BLaER1 (cell line): ENCODE data around the gene ARHGEF33.

Source experiments
- H3K27ac ChIP-seq: shearing (Covaris generic); formaldehyde crosslinking; 2 replicates; pipeline ENCODE4 v1.8.1; 2022
- H3K27me3 ChIP-seq: shearing (Covaris generic); formaldehyde crosslinking; 2 replicates; pipeline ENCODE4 v1.8.1; 2022
- H3K36me3 ChIP-seq: shearing (Covaris generic); formaldehyde crosslinking; 2 replicates; pipeline ENCODE4 v1.8.1; 2022
- H3K4me1 ChIP-seq: shearing (Covaris generic); formaldehyde crosslinking; 2 replicates; pipeline ENCODE4 v1.8.1; 2022
- H3K4me2 ChIP-seq: shearing (Covaris generic); formaldehyde crosslinking; 2 replicates; pipeline ENCODE4 v1.8.1; 2022
- H3K4me3 ChIP-seq: shearing (Covaris generic); formaldehyde crosslinking; 2 replicates; pipeline ENCODE4 v1.8.1; 2022
- H3K9ac ChIP-seq: shearing (Covaris generic); formaldehyde crosslinking; 2 replicates; pipeline ENCODE4 v1.8.1; 2022
- H3K9me3 ChIP-seq: shearing (Covaris generic); formaldehyde crosslinking; 2 replicates; pipeline ENCODE4 v1.8.1; 2022
- H4K20me1 ChIP-seq: shearing (Covaris generic); formaldehyde crosslinking; 2 replicates; pipeline ENCODE4 v1.8.1; 2022
- Cebpa-rat ChIP-seq: shearing (Covaris generic); IDR thresholded peaks from 2 replicates; pipeline ENCODE4 v1.8.1; 2022

ARHGEF33 gene

GRCh38 chr2:38875576-38876367, 13.9 kb upstream of the ARHGEF33 start, which contains the start of the genes DHX57 and MORN2:
Gene DHX57 (minus strand): TSS chr2:38875934. CDS start chr2:38868405, 7,529 bp downstream.
Gene MORN2 (plus strand): TSS chr2:38875976.
- no peak for TF ChIP-seq Cebpa-rat
- Histone ChIP-seq H3K4me2 (peak within 1 kb of the TSS; percentile 90), H3K4me1 (peaks cover 13% of the 10 kb centered on the region), H3K27ac (no peak within 1 kb of the TSS; the same call in 1 of the 2 replicates), H3K9ac (peak within 1 kb of the TSS; percentile 77), H3K27me3 (peaks cover 6% of the 10 kb centered on the region; the same call in 1 of the 2 replicates), H3K4me3 (peak within 1 kb of the TSS; percentile 81), H4K20me1 (no peaks in the 10 kb centered on the region), H3K36me3 (peaks cover 6% of the 10 kb centered on the region; the same call in 1 of the 2 replicates), H3K9me3 (peaks cover 10% of the 10 kb centered on the region)

GRCh38 chr2:38876407-38876806, 13.3 kb upstream of the ARHGEF33 start:
- peaks cover 6% of the 10 kb centered on the region for H3K9me3 ChIP-seq
- TF ChIP-seq Cebpa-rat = no peak
- peak overlapping the region; percentile 90 for H3K4me2 ChIP-seq
- peaks cover 5% of the 10 kb centered on the region; the same call in 1 of the 2 replicates for H3K36me3 ChIP-seq
- H3K27me3 ChIP-seq = peaks cover 6% of the 10 kb centered on the region; the same call in 1 of the 2 replicates
- no peaks in the 10 kb centered on the region for H4K20me1 ChIP-seq
- no peak overlapping the region; the same call in 1 of the 2 replicates for H3K9ac ChIP-seq
- peak overlapping the region; percentile 81 for H3K4me3 ChIP-seq
- H3K4me1 ChIP-seq = peaks cover 13% of the 10 kb centered on the region
- H3K27ac ChIP-seq = no peak overlapping the region

- no peaks in the 10 kb centered on the region for H3K4me1 ChIP-seq
- 0 out of 2 replicates have a peak, but pooled peaks cover 7% of the 10 kb centered on the region for H3K9me3 ChIP-seq
- TF ChIP-seq Cebpa-rat = no peak
- H3K27ac ChIP-seq = no peak overlapping the region
- H4K20me1 ChIP-seq = no peaks in the 10 kb centered on the region
- H3K4me2 ChIP-seq = no peak overlapping the region
- H3K27me3 ChIP-seq = no peaks in the 10 kb centered on the region
- no peak overlapping the region for H3K9ac ChIP-seq
- H3K36me3 ChIP-seq = no peaks in the 10 kb centered on the region
- H3K4me3 ChIP-seq = no peak overlapping the region
Measured at GRCh38 chr2:38886063-38886462, 3.6 kb upstream of the ARHGEF33 start.

- Histone ChIP-seq H3K27me3 (no peaks in the 10 kb centered on the region), H3K4me2 (no peak overlapping the region), H3K4me3 (no peak overlapping the region), H3K27ac (no peak overlapping the region), H3K9me3 (0 out of 2 replicates have a peak, but pooled peaks cover 7% of the 10 kb centered on the region), H3K36me3 (no peaks in the 10 kb centered on the region), H3K4me1 (no peaks in the 10 kb centered on the region), H3K9ac (no peak overlapping the region), H4K20me1 (no peaks in the 10 kb centered on the region)
- TF ChIP-seq Cebpa-rat = no peak
Measured at GRCh38 chr2:38887347-38887746, 2.3 kb upstream of the ARHGEF33 start.

- Histone ChIP-seq H3K9me3 (0 out of 2 replicates have a peak, but pooled peaks cover 7% of the 10 kb centered on the region), H3K4me2 (no peak overlapping the region), H3K4me1 (no peaks in the 10 kb centered on the region), H3K27ac (no peak overlapping the region), H3K36me3 (no peaks in the 10 kb centered on the region), H3K9ac (no peak overlapping the region), H4K20me1 (no peaks in the 10 kb centered on the region), H3K4me3 (no peak overlapping the region), H3K27me3 (no peaks in the 10 kb centered on the region)
- TF ChIP-seq Cebpa-rat = no peak
Measured at GRCh38 chr2:38887902-38888554, 1.6 kb upstream of the ARHGEF33 start.

- 0 out of 2 replicates have a peak, but pooled peaks cover 7% of the 10 kb centered on the region for H3K9me3 ChIP-seq
- H4K20me1 ChIP-seq = no peaks in the 10 kb centered on the region
- H3K4me3 ChIP-seq = no peak overlapping the region
- H3K4me2 ChIP-seq = no peak overlapping the region
- no peaks in the 10 kb centered on the region for H3K4me1 ChIP-seq
- no peaks in the 10 kb centered on the region for H3K36me3 ChIP-seq
- H3K27me3 ChIP-seq = no peaks in the 10 kb centered on the region
- H3K9ac ChIP-seq = no peak overlapping the region
- TF ChIP-seq Cebpa-rat = no peak
- H3K27ac ChIP-seq = no peak overlapping the region
Measured at GRCh38 chr2:38889045-38889444, 630 bp upstream of the ARHGEF33 start.

GRCh38 chr2:38892819-38893218, 3.1 kb downstream of the ARHGEF33 start:
- Histone ChIP-seq H3K36me3 (no peaks in the 10 kb centered on the region), H3K27ac (no peak overlapping the region), H3K9me3 (0 out of 2 replicates have a peak, but pooled peaks cover 3% of the 10 kb centered on the region), H3K4me2 (no peak overlapping the region), H3K9ac (no peak overlapping the region), H3K27me3 (no peaks in the 10 kb centered on the region), H3K4me1 (no peaks in the 10 kb centered on the region), H3K4me3 (no peak overlapping the region), H4K20me1 (no peaks in the 10 kb centered on the region)
- no peak for TF ChIP-seq Cebpa-rat

GRCh38 chr2:38898256-38898655, 8.6 kb downstream of the ARHGEF33 start:
- H3K4me3 ChIP-seq = no peak overlapping the region
- no peak for TF ChIP-seq Cebpa-rat
- no peak overlapping the region for H3K27ac ChIP-seq
- H3K9ac ChIP-seq = no peak overlapping the region
- H3K9me3 ChIP-seq = no peaks in the 10 kb centered on the region
- no peaks in the 10 kb centered on the region for H4K20me1 ChIP-seq
- no peaks in the 10 kb centered on the region for H3K36me3 ChIP-seq
- no peaks in the 10 kb centered on the region for H3K27me3 ChIP-seq
- no peaks in the 10 kb centered on the region for H3K4me1 ChIP-seq
- H3K4me2 ChIP-seq = no peak overlapping the region

- Histone ChIP-seq H3K4me1 (no peaks in the 10 kb centered on the region), H3K4me2 (no peak overlapping the region), H3K36me3 (no peaks in the 10 kb centered on the region), H3K9ac (no peak overlapping the region), H3K27me3 (no peaks in the 10 kb centered on the region), H3K4me3 (no peak overlapping the region), H3K27ac (no peak overlapping the region), H3K9me3 (no peaks in the 10 kb centered on the region), H4K20me1 (no peaks in the 10 kb centered on the region)
- TF ChIP-seq Cebpa-rat = no peak
Measured at GRCh38 chr2:38900726-38901125, 11.1 kb downstream of the ARHGEF33 start.

- Histone ChIP-seq H3K9ac (no peak overlapping the region), H3K9me3 (no peaks in the 10 kb centered on the region), H3K36me3 (no peaks in the 10 kb centered on the region), H4K20me1 (no peaks in the 10 kb centered on the region), H3K27ac (no peak overlapping the region), H3K4me3 (no peak overlapping the region), H3K4me1 (no peaks in the 10 kb centered on the region), H3K4me2 (no peak overlapping the region), H3K27me3 (no peaks in the 10 kb centered on the region)
- no peak for TF ChIP-seq Cebpa-rat
Measured at GRCh38 chr2:38905251-38905650, 15.6 kb downstream of the ARHGEF33 start.
